NCI-H2107 treated with DMSO at 0.1 percent for 48 hours (cell line): ENCODE data around the gene NKG7.

Experiments
- DNase-seq: peaks from one replicate; lab custom pipeline; 2025; ENCODE audit not compliant: unreplicated experiment; lab: John Stamatoyannopoulos, UW

NKG7 gene

GRCh38 chr19:51391073-51391611 is 18.7 kb upstream of the NKG7 start:
- DNase-seq: no peak

DNA sequence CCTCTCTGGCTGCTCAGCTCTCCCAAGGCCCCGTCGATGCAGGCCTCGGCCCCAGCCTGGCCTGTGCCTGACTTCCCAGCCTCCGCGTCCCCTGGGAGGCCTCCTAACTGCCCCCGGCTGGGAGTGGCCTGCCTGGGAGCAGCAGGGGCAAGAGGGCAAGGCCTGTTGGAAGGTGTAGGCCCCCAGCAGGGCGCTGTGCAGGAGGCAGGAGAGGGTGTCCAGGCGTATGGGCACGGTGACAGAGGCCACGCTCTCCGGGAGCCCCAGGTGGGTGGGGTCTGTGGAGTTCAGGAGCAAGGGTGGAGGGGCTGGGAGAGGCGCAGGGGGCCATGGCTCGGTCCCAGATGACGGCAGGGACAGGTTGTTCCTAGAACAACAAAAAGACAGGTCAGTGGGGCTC is 16.7 kb upstream of the NKG7 start:
- DNase-seq: no peak

GRCh38 chr19:51387924-51388389 is 15.5 kb upstream of the NKG7 start, which contains the start of gene LIM2:
Gene LIM2 (minus strand): TSS chr19:51387974. CDS start chr19:51387443, 531 bp downstream.
- no peak for DNase-seq

GRCh38 chr19:51386882-51387520 is 14.5 kb upstream of the NKG7 start:
- no peak for DNase-seq

- DNase-seq: no peak
These were observed 9.6 kb upstream of the NKG7 start for GRCh38 chr19:51382004-51382403.

DNA sequence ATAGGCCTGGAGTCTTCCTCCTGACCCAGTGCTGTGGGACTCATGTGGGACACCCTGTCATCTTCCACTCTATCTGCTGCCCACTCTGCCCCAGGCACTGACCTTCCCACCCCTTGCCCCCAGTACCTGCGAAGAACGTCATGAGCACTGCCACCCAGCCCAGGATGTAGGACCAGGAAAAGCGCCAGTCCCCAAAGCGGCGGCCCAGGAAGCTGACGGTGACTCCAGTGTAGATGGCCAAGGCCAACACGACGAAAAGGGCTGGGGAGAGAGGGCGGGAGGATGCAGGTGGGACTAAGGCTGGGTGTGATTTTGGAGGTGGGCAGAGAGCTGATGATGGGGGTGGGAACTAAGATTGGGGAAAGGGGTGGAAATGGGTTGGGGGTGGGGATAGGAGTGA is 7.9 kb upstream of the NKG7 start:
- no peak for DNase-seq

DNA sequence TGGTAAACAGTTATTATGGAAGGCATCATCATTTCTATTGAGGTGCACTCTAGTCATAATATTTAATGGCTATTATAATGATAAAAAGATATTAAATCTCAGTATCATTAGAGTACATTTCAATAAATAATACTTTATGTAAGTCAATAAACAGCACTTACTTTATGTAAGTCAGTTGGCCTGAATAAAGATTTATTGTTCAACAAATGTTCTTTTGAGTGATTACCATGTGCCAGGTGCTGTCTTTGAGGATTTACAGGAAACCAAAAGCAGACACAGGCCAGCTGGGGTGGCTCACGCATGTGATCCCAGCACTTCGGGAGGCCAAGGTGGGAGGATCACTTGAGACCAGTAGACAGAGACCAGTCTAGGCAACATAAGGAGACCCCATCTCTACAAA is 5.0 kb upstream of the NKG7 start:
- no peak for DNase-seq

DNA sequence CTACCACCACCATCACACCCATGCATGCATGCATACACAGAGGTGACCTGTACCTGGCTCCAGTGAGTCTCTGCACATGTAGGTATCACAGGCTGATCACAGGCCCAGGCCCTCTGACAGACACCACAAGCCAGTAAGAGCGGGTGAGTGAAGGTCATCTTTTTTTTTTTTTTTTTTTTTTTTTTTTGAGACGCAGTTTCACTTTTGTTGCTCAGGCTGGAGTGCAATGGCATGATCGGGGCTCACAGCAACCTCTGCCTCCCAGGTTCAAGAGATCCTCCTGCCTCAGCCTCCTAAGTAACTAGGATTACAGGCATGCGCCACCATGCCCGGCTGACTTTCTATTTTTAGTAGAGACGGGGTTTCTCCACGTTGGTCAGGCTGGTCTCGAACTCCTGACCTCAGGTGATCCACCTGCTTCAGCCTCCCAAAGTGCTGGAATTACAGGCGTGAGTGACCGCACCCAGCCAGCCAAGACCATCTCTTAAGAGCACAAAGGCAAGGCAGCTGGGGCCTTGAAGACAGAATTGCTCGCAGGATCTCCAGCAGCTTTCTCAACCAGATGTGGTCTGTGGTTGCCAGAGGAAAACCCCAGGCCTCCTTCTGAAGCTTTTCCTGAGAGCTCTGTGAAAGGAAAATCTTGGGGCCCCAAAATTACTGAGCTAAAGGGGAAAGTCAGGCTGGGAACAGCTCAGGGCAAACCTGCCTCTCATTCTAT is 3.2 kb upstream of the NKG7 start:
- DNase-seq: no peak

- no peak for DNase-seq
These were observed 319 bp downstream of the NKG7 start for GRCh38 chr19:51372021-51372648.

- no peak for DNase-seq
These were observed 1.2 kb downstream of the NKG7 start for GRCh38 chr19:51371186-51371690.

GRCh38 chr19:51370230-51370629 is 2.2 kb downstream of the NKG7 start:
- no peak for DNase-seq

- no peak for DNase-seq
These were observed 3.8 kb downstream of the NKG7 start, which contains the start of gene CLDND2 for GRCh38 chr19:51368366-51369282. Gene CLDND2 (minus strand): TSS chr19:51369003. CDS start chr19:51368577, 426 bp downstream.

DNA sequence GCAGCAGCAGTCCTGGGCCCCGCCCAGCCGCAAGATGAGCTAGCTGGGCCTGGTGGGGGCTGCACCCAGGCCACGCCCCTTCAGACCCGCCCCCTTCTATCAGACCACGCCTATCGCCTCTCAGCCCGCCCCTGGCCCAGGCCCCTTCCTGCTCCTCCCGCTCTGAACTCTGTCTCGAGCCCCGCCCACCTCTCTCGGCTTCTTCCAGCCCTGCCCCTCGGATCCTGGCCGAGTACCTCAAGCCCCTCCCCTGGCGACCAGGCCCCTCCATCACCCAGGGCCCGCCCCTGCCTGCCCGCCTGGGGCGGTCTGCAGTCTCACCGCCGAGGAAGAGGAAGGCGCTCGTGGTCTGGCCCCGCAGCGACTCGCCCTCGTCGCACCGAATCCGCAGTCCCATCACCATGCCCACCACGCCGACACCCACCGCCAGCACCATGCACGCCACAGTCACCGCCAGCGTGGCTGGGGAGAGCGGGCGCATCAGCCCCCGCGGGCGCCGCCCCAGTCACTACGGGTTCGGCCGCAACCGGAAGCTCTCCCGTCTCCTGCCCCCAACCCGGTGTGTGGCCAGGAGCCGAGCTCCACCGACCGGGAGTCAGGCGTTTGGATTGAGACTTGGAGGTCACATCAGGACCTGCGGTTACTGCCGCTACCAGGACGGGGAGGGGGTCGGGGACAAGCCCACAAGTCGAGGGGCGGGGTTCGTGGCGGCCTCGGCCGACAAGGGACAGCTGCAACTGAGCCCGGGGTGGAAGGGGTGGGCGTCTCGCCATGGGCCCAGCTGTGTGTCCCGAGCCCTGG is 4.7 kb downstream of the NKG7 start:
- peak; percentile 92 for DNase-seq

DNA sequence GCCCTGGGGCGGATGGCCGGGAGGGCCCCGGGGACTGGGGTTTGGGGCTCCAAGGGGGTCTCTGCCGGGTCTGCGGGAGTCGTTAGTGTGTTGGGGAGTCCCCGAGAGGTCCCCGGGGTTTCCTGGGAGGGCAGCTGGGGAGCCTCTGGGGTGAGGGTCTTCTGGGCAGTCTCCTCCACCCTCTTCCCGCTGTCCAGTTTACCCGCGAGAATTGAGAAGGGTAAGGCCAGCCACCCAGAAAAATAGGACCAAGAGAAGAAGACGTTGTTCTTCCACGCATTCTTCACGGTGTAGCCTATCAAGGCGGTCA is 5.2 kb downstream of the NKG7 start:
- DNase-seq: no peak

DNA sequence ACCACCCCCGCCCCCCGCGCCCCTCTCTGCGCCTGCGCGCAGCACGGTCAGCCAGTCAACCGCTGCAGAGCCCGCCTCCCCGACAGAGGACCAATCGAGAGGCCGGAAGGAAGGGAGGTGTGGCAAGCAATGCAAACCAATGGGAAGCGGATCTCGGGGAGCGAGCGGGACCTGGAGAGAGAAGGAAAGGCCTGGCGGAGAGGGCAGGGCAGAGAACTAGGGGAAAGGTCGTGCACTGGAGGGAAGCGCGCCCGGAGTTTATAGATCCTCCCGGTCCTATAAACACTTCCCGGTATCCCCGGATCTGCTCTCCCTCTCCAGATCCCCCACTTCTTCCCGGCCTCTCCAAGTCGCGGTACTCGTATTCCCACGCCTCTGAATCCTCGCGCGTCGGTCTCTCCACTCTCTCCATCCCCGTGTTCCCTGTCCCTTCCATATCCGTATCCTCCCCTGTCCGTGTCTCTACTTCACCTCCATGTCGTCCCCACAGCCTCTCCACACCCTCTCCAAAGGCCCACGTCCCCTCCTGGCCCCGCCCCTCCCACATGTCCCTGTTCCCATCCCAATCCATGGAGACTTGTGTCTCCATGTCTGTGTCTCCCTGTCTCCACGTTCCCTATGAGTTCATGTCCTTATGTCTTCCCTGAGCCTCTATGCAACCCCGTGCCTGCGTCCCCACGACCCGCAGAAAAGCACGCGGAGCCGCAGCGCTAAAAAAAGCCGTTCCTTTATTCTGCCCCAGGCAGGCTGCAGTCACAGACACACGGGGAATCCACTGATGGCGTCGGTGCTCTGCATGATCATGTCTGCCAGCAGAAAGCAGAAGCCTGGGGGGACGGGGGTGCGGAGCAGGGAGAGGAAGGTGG is 5.8 kb downstream of the NKG7 start:
- peak; percentile 85 for DNase-seq

GRCh38 chr19:51365965-51366388 is 6.5 kb downstream of the NKG7 start, which contains the start of gene ETFB:
Gene ETFB (minus strand): TSS chr19:51366388. CDS start chr19:51366326, 62 bp downstream.
- DNase-seq: no peak

GRCh38 chr19:51365211-51365964 is 7.1 kb downstream of the NKG7 start:
- peak; percentile 22 for DNase-seq
